ENCODE results near the gene ACSL5. TPM values are rescaled to one million over a fixed set of nuclear protein-coding genes. Genes with fewer than 3 reads are reported as not detected.

ACSL5 gene
- total RNA-seq, 1 donor from 2014 or later, result 3.3 TPM

GRCh38 chr10:112467541-112468075, 93.7 kb downstream of the ACSL5 start:
- no peak for ATAC-seq

GRCh38 chr10:112471878-112472487, 98.1 kb downstream of the ACSL5 start:
- ATAC-seq, result peak; percentile 52

- no peak for ATAC-seq
Measured at GRCh38 chr10:112475575-112476218, 101.8 kb downstream of the ACSL5 start.

Other genes with a start within 250 kb of the ACSL5 start
- 3.8 TPM for gene GPAM, start 190.4 kb upstream of the ACSL5 start, total RNA-seq
- not detected for gene TECTB, start 90.7 kb upstream of the ACSL5 start, total RNA-seq
- gene ZDHHC6, start 72.8 kb downstream of the ACSL5 start, total RNA-seq, result 19.9 TPM
- gene VTI1A, start 73.1 kb downstream of the ACSL5 start, total RNA-seq, result 28.0 TPM